HG02571 (cell line): ENCODE data around the gene SMURF1.

Source experiments
- ATAC-seq: cut with Tn5 transposase; IDR thresholded peaks from one replicate; pipeline ENCODE4 v1.9.1; 2021; ENCODE audit warnings: mild to moderate bottlenecking, moderate library complexity; ENCODE audit not compliant: unreplicated experiment

The SMURF1 gene

DNA sequence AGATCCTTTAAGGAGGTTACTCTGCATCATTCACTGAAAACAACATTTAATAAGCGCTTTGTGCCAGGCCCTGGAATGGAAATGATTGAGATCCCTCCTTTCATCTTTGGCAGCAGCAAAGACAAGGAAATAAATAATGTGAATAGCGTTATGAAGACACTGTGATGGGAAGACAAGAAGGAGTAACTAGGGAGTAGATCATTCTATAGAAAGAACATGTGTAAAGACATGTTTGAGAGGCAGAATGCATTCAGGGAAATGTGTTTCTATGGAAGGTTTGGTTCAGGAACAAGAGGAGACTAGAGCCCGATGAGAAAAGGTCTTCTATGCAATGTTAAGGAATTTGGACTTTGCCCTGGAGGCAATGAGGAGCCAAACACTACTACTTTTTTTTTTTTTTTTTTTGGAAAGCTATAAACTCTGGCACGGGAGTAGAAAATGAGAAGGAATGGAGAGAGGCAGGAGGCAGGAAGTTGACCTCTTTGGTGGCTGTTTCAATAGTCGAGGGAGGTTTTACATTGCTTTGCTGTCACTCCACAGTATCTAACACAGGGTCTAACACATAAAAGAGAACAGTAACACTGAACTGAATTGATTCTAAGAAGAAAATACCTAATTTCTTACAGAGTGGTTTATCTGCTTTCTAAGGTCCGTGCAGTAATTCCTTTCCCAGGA lies 44.9 kb downstream of the SMURF1 start:
- no peak for ATAC-seq

GRCh38 chr7:99098286-99098823 lies 45.6 kb downstream of the SMURF1 start:
- no peak for ATAC-seq

DNA sequence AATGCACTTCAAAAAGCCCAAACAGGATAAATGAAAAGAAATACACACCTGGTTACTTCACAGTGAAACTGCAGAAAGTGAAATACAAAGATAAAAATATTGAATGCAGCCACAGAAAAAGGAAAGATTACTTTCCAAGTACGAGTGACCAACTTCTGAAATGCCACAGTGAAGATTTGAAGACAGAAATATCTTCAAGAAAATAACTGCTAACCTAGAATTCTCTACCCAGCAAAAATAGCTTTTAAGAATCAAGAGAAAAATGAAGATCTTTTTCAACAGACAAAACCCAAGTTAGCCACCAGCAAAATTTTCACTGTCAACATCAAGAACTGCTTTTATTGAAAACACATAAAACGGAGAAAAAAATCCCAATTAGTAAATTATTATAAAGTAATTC lies 46.2 kb downstream of the SMURF1 start:
- no peak for ATAC-seq

GRCh38 chr7:99096124-99096887 lies 47.6 kb downstream of the SMURF1 start:
- ATAC-seq, result no peak

DNA sequence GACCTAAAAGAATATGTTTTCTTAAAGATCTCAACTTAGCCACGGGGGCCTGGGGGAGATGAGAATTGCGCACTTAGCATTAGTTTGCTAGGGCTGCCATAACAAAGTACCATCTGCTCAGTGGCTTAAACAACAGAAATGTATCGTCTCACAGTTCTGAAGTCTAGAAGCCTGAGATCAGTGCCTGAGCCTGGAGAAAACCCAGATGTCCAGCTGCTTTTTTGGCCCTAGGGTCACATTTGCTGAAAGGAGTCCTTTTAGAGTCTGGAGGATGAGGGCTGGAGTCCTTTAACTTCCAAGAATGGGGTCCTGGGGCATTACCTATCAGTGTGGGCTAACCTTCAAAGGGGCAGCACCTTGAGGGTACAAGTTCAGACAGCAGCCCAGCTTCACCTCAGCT lies 48.2 kb downstream of the SMURF1 start:
- no peak for ATAC-seq

GRCh38 chr7:99094401-99094800 lies 49.5 kb downstream of the SMURF1 start:
- no peak for ATAC-seq

GRCh38 chr7:99092064-99092720 lies 51.7 kb downstream of the SMURF1 start:
- no peak for ATAC-seq

DNA sequence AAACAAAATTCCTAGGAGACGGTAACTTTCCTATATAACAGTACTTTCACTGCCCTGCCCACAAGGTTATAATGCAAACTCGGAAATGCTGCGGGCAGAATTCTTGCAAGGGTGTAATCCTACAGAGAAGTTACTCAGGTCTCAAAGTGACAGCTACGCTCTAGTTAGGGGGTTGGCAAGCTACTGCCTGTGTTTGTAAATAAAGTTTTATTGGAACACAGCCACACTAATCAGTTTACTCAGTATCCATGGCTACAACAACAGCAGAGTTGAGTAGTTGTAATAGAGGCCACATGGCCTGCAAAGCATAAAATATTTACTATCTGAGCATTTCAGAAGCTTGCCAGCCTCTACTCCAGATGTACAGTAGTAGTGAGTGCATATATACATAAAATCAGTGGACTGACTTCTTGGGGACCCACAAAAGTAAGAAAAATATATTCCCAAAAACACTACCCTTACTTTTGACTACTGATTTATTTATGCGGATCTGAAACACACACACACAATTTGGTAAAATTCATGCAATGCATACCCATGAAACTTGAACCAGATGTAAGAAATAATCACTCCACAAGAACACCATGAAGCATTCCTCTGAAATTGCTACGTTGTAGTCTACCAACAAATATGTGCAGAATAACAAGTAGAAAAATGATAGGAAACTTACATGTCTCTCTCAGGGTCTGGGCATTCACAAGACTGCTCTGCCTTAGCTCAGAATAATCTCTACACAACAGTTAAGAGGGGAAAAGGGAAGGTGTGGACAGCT lies 53.0 kb downstream of the SMURF1 start:
- ATAC-seq, result no peak

GRCh38 chr7:99089914-99090629 lies 53.8 kb downstream of the SMURF1 start:
- ATAC-seq, result no peak

DNA sequence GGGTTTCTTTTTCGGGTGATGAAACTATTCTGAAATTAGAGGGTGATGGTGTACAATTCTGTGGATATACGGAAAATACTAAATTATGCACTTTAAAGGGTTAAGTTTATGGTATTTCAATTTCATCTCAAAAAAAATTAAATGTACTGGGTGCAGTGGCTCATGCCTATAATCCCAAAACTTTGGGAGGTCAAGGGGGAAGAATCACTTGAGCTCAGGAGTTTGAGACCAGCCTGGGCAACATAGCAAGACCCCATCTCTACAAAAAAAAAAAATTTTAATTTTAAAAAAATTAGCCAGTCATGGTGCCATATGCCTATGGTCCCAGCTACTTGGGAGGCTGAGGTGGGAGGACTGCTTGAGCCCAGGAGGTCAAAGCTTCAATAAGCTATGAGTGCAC lies 57.0 kb downstream of the SMURF1 start:
- no peak for ATAC-seq

DNA sequence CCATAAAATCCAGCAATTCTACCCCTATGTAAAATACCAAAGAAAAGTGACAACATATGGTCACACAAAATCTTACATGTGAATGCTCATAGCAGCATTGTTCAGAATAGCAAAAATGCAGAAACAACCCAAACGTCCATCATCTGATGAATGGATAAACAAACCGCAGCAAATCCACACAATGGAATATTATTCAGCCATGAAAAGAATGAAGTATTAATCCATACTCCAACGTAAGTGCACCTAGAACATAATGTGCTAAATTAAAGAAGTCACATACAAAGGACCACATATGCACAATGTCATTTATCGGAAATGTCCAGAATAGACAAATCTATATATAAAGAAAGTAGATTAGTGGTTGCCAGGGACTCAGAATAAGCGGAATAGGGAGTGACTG lies 57.4 kb downstream of the SMURF1 start:
- no peak for ATAC-seq

GRCh38 chr7:99083733-99084132 lies 60.2 kb downstream of the SMURF1 start:
- no peak for ATAC-seq

DNA sequence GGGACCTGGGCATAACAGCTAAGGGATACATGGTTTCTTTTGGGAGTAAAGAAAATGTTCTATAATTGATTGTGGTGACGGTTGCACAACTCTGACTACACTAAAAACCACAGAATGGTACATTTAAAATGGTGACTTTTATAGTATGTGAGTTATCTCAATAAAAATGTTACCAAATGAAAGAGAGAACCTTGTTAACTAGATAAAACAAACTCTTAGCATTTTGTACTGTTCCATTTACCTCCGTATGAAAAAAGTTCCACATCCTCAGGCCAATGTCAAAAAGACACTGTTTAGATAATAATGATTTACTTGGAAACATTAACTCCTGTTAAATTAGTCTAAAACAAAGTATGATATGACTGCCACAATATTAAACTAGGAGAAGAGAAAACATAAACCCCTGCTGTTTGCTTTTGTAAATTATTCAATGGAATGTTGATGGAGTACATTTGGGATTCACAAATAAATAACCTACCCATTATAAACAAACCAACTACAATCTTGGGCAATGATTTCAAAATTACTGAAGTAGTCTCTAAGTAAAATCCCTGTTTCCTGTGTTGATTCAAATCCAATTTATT lies 60.7 kb downstream of the SMURF1 start:
- no peak for ATAC-seq

DNA sequence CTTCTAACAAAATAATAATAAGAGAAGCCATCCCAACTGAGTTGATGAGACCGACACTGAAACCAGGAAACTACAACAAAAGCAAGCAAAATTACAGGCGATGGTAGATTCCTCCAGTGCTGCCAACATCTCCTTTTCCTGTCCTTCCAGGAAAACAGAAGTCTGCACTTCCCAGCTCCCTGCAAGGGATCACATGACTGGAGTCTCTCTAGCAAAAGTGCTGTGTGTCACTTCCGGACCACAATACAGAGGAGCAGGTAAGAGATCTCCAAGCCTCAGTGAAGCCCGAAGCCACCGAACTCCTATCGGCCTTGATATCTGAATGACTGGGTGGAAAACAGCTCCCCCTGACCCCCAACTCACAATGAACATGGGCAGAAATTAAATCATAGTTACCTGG lies 63.2 kb downstream of the SMURF1 start:
- ATAC-seq, result no peak

DNA sequence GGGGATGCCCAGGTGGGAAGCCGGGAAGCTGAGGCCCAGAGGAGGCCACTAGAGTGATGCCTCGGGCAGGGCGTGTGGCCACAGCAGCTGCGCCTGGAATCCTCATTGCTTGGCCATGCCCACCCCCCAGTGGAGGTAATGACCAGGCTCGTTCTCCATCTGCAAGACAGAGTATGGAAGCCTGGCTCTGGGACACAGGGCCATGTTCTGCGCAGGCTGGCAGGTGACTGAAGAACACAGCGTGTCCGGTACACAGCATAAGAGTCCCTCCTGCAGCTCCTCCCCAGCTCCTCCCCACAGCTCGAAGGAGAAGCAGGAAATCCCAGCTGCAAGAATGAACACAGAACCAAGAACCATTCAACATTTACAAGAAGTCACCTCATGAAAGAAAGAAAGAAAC lies 64.8 kb downstream of the SMURF1 start:
- ATAC-seq, result no peak

DNA sequence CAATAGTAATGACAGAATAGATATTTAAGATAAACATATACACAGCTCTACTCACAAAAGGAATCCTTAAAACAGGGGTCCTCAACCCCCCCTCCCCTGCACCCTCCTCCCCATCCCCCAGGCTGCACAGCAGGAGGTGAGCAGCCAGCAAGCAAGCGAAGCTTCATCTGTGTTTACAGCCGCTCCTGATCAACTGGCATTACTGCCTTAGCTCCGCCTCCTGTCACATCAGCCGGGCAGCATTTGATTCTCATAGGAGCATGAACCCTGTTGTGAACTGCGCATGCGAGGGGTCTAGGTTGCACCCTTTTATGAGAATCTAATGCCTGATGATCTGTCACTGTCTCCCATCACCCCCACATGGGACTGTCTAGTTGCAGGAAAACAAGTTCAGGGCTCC lies 65.5 kb downstream of the SMURF1 start:
- ATAC-seq, result no peak

- ATAC-seq, result no peak
These were observed 67.3 kb downstream of the SMURF1 start for GRCh38 chr7:99076615-99077014.

- no peak for ATAC-seq
These were observed 70.0 kb downstream of the SMURF1 start for GRCh38 chr7:99073839-99074446.

- ATAC-seq, result no peak
These were observed 71.8 kb downstream of the SMURF1 start for GRCh38 chr7:99072126-99072525.

- no peak for ATAC-seq
These were observed 73.5 kb downstream of the SMURF1 start for GRCh38 chr7:99070361-99070760.
